Panc1 (cell line): Measurements from ENCODE around the gene SLC29A1. TPM values are rescaled to one million over a fixed set of nuclear protein-coding genes. Genes with fewer than 3 reads are reported as not detected.
"Not testable (repeated sequence)": the region's sequence is repeated elsewhere in the genome, so short reads cannot be mapped to it uniquely, and the experiment has no call there.

ENCODE experiments used
- ATAC-seq: fragments of 200-7000 bp; cut with Tn5 transposase; 2 replicates; pipeline ENCODE4 v1.9.1; 2020; ENCODE audit warnings: mild to moderate bottlenecking, moderate library complexity
- BruUV-seq: library from RNA; stranded (reverse); fragments of 400-500 nt; replicated peaks from 2 replicates; lab custom pipeline; 2021; lab: Mats Ljungman, UMichigan
- CTCF ChIA-PET: fragments of 300-600 bp; sonication (Branson Sonifier 250); formaldehyde crosslinking; loops from one replicate; lab custom pipeline; 2022; ENCODE audit warnings: antibody characterized with exemption; lab: Charles Lee
- POLR2A ChIA-PET: fragments of 300-600 bp; sonication (Branson Sonifier 250); formaldehyde crosslinking; loops from one replicate; lab custom pipeline; 2022; ENCODE audit warnings: antibody characterized with exemption; lab: Charles Lee
- DNase-seq: peaks from one replicate; pipeline ENCODE4 v3.0.0-alpha.2; 2010; ENCODE audit warnings: low read depth, low spot score
- H3K27ac ChIP-seq: 2 replicates; pipeline ENCODE4 v1.5.1; 2011; ENCODE audit warnings: mild to moderate bottlenecking, low read length, inconsistent platforms
- H3K27me3 ChIP-seq: fragments of 200-500 bp; sonication (Bioruptor generic); 2 replicates; pipeline ENCODE4 v1.6.0; 2014; ENCODE audit warnings: low read length, inconsistent platforms; ENCODE audit not compliant: control insufficient read depth, insufficient read depth
- H3K36me3 ChIP-seq: fragments of 200-500 bp; sonication (Bioruptor generic); 2 replicates; pipeline ENCODE4 v1.5.1; 2014; ENCODE audit warnings: inconsistent platforms, mild to moderate bottlenecking, low read length, moderate library complexity; ENCODE audit not compliant: control insufficient read depth, insufficient read depth
- H3K4me1 ChIP-seq: 2 replicates; pipeline ENCODE4 v1.5.1; 2011; ENCODE audit warnings: inconsistent platforms, mild to moderate bottlenecking, low read length, moderate library complexity; ENCODE audit not compliant: control insufficient read depth, insufficient read depth
- H3K4me3 ChIP-seq, 2 experiments: 2 replicates each; pipeline ENCODE4 v1.5.1; 2011 to 2012; ENCODE audit warnings: low read depth in 2 of 2, low read length in 2 of 2, mild to moderate bottlenecking in 2 of 2, inconsistent platforms in 1 of 2, moderate library complexity in 1 of 2
- H3K9me3 ChIP-seq: fragments of 200-500 bp; sonication (Bioruptor generic); 2 replicates; pipeline ENCODE4 v1.5.1; 2014; ENCODE audit warnings: low read depth, mild to moderate bottlenecking, inconsistent platforms, low read length, moderate library complexity; ENCODE audit not compliant: control insufficient read depth, insufficient read depth
- CTCF ChIP-seq: fragments of 450-650 bp; IDR thresholded peaks from 2 replicates; pipeline ENCODE4 v1.5.1; 2017; ENCODE audit warnings: mild to moderate bottlenecking
- POLR2AphosphoS5 ChIP-seq: IDR thresholded peaks from 2 replicates; pipeline ENCODE4 v1.6.1; 2012; ENCODE audit warnings: mild to moderate bottlenecking, low read depth, low read length, moderate library complexity
- SIN3A ChIP-seq: IDR thresholded peaks from 2 replicates; pipeline ENCODE4 v1.6.1; 2012; ENCODE audit warnings: low read depth, mild to moderate bottlenecking, low read length, moderate library complexity, borderline replicate concordance; ENCODE audit not compliant: insufficient read depth
- TCF7L2 ChIP-seq: IDR thresholded peaks from 2 replicates; pipeline ENCODE4 v1.6.1; 2011; ENCODE audit warnings: mild to moderate bottlenecking, low read depth, low read length, inconsistent platforms
- in situ Hi-C: cut with HindIII; loops from 2 replicates; pipeline ENCODE4 v1.10.0; 2016; ENCODE audit warnings: low sequenced_read_pairs, low pct_unique_long_range_greater_than_20kb
- intact Hi-C: fragments of 100-400 bp; cut with micrococcal nuclease; formaldehyde crosslinking; loops from one replicate; pipeline ENCODE4 v1.10.0; 2022; ENCODE audit not compliant: unreplicated experiment
- total RNA-seq: library from RNA; stranded (reverse); gene quantifications from one replicate; pipeline ENCODE4 v1.2.1, GENCODE V29; 2021; ENCODE audit not compliant: unreplicated experiment
- TF ChIP-seq, protein P1 (sequence below), 2 experiments: IDR thresholded peaks; 2 replicates each; pipeline ENCODE4 v1.6.1; 2011 to 2012; ENCODE audit warnings: low read depth in 2 of 2, control low read depth in 1 of 2, low read length in 1 of 2, mild to moderate bottlenecking in 1 of 2, moderate library complexity in 1 of 2; ENCODE audit not compliant: insufficient read depth in 1 of 2

Gene SLC29A1
- total RNA-seq, 1 experiment from 2014 or later: 263 TPM

DNA sequence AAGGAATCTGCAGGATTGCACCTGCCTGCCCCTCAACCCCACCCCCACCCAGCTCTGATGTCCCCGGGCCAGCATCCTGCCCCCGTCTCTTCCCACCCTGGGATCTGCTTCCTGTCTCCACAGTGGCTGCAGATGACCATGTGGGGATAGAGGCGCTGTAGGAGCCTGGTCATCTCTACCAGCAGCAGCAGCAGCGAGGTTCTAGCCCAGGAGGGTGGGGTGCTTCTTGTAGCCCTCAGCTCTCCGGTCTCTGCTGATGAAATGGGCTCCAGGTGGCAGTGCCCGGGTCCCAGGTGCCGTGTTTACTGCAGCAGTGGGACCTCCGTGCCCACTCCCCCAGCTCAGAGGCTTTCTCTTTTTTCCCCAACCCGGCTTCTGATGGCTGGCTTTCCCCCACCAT, 39.6 kb upstream of the SLC29A1 start:
- in situ Hi-C loops: no loop called here
- ATAC-seq: no peak

DNA sequence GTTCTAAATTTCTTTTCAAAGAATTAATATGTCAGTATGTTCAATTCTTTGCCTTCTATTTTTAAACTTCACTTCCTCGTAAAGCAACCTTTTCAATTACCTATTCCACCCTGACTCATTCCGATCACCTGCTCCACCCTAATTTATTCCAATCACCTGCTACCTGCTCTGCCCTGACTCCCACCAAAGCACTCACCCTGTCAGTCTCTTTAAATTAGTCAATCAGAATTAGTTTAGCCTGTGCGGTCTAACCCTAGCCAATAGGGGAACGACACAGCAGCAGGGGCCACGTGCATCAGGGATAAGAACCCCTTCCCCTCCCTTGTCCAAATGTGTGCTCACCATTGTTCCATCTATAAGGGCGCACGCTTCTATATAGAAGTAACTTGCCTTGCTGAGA, 38.0 kb upstream of the SLC29A1 start:
- H3K4me1 ChIP-seq, intact Hi-C loops, in situ Hi-C loops, ATAC-seq, H3K36me3 ChIP-seq, BruUV-seq, DNase-seq, H3K27ac ChIP-seq, H3K27me3 ChIP-seq, H3K9me3 ChIP-seq, H3K4me3 ChIP-seq: not testable (repeated sequence)
- POLR2A ChIA-PET: interaction anchor here (0.6 kb wide), 1 partner anchor 36 kb away, joined by 5 read pairs; no protein-coding TSS in a partner anchor
- CTCF ChIA-PET: interaction anchor here (0.6 kb wide), 1 partner anchor 92 kb away, joined by 7 read pairs; no protein-coding TSS in a partner anchor

More for the DNA sequence above, 39.6 kb upstream of the SLC29A1 start:
- no peak overlapping the region for H3K27ac ChIP-seq
- no peaks in the 10 kb centered on the region for H3K9me3 ChIP-seq
- no peak for DNase-seq
- no peak overlapping the region for H3K4me3 ChIP-seq
- no peak for TF ChIP-seq TCF7L2
- TF ChIP-seq, protein P1, sequence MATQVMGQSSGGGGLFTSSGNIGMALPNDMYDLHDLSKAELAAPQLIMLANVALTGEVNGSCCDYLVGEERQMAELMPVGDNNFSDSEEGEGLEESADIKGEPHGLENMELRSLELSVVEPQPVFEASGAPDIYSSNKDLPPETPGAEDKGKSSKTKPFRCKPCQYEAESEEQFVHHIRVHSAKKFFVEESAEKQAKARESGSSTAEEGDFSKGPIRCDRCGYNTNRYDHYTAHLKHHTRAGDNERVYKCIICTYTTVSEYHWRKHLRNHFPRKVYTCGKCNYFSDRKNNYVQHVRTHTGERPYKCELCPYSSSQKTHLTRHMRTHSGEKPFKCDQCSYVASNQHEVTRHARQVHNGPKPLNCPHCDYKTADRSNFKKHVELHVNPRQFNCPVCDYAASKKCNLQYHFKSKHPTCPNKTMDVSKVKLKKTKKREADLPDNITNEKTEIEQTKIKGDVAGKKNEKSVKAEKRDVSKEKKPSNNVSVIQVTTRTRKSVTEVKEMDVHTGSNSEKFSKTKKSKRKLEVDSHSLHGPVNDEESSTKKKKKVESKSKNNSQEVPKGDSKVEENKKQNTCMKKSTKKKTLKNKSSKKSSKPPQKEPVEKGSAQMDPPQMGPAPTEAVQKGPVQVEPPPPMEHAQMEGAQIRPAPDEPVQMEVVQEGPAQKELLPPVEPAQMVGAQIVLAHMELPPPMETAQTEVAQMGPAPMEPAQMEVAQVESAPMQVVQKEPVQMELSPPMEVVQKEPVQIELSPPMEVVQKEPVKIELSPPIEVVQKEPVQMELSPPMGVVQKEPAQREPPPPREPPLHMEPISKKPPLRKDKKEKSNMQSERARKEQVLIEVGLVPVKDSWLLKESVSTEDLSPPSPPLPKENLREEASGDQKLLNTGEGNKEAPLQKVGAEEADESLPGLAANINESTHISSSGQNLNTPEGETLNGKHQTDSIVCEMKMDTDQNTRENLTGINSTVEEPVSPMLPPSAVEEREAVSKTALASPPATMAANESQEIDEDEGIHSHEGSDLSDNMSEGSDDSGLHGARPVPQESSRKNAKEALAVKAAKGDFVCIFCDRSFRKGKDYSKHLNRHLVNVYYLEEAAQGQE (IDR thresholded peaks at IDR 0.05; ENCODE audit: insufficient read depth in 1 of 2, low read depth in 2 of 2, low read length in 1 of 2): no peak
- no peaks in the 10 kb centered on the region for H3K36me3 ChIP-seq
- POLR2A ChIA-PET: no interaction called here
- no TSS peak for BruUV-seq
- peaks cover 17% of the 10 kb centered on the region for H3K4me1 ChIP-seq
- CTCF ChIA-PET: no interaction called here
- H3K27me3 ChIP-seq: no peaks in the 10 kb centered on the region
- intact Hi-C loops: no loop called here

DNA sequence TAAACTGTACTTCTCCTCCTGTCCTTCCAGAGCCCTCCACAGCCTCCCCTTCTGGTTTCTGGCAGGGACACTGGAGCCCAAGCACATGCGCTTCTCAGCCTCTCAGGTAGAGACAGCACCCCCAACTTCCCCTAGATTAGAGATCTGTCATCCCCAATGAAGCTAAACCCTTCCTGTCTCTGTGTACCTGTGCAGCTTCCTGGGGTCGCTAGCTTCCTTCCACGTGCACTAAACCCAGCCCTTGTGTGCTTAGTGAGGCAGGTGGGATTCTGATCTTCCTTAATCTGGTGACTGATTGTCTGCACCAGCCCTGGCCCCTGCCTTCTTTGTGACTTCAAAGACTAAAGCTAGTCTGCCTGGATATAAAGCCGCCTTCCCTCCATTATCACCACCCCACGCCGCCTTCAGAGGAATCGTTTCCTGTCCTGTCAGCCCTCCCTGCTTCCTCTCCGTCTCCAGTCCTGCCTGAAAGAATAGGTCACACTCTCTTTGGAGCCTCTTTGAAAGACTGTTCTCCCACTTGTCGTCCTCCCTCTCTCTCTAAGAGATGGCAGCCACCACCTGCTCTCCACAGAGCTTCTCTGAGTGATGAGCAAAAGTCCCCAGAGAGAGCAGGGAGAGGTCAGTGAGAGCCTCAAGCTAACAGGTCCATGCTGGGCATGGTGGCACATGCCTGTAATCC, 37.3 kb upstream of the SLC29A1 start:
- DNase-seq (no peak), ATAC-seq (no peak)
- no peaks in the 10 kb centered on the region; the same call in 1 of the 2 replicates for H3K4me1 ChIP-seq
- intact Hi-C loops: no loop called here
- ChIA-PET POLR2A (interaction anchor here (0.6 kb wide), 1 partner anchor 35 kb away, joined by 5 read pairs; no protein-coding TSS in a partner anchor), CTCF (no interaction called here)
- TF ChIP-seq SIN3A (no peak), CTCF (no peak), POLR2AphosphoS5 (no peak), TCF7L2 (no peak)
- TF ChIP-seq, protein P1 (IDR thresholded peaks at IDR 0.05; ENCODE audit: insufficient read depth in 1 of 2, low read depth in 2 of 2, low read length in 1 of 2): no peak
- no peaks in the 10 kb centered on the region for H3K36me3 ChIP-seq
- no peaks in the 10 kb centered on the region for H3K9me3 ChIP-seq
- no peak overlapping the region for H3K4me3 ChIP-seq
- H3K27ac ChIP-seq: 0 out of 2 replicates have a peak overlapping the region, but pooled peaks have one; percentile 19
- in situ Hi-C loops: no loop called here
- no TSS peak for BruUV-seq
- H3K27me3 ChIP-seq: no peaks in the 10 kb centered on the region
